Liver (tissue), 3 donors: ENCODE data around the gene ADAMTS6.

Source experiments
- ATF3 ChIP-seq: IDR thresholded peaks from 2 replicates; pipeline ENCODE4 v1.6.1; 2016; ENCODE audit warnings: antibody characterized with exemption
- CTCF ChIP-seq: fragments of 150-350 bp; IDR thresholded peaks from 2 replicates; pipeline ENCODE4 v1.5.1; 2017; ENCODE audit warnings: improper control_type of control experiment, low read depth, low read length; ENCODE audit not compliant: missing input control
- EGR1 ChIP-seq, 2 donors: IDR thresholded peaks; 2 replicates each; pipeline ENCODE4 v1.6.1; 2016 to 2018; ENCODE audit warnings: antibody characterized with exemption in 2 of 2, low read depth in 2 of 2
- GABPA ChIP-seq, 2 donors: IDR thresholded peaks in 1 of 2; conservative IDR thresholded peaks in 1 of 2; 2 replicates each; pipeline ENCODE4 v1.6.1; 2016; ENCODE audit warnings: antibody characterized with exemption in 2 of 2, mild to moderate bottlenecking in 1 of 2, moderate library complexity in 1 of 2
- HNF4A ChIP-seq, 2 donors: conservative IDR thresholded peaks; 2 replicates each; pipeline ENCODE4 v1.6.1; 2016; ENCODE audit warnings: antibody characterized with exemption in 2 of 2, mild to moderate bottlenecking in 2 of 2
- JUND ChIP-seq, 2 donors: IDR thresholded peaks; 2 replicates each; pipeline ENCODE4 v1.6.1; 2016; ENCODE audit warnings: antibody characterized with exemption in 2 of 2
- MAX ChIP-seq: IDR thresholded peaks from 2 replicates; pipeline ENCODE4 v1.6.1; 2016; ENCODE audit warnings: antibody characterized with exemption
- RAD21 ChIP-seq, 2 donors: IDR thresholded peaks; 2 replicates each; pipeline ENCODE4 v1.6.1; 2016; ENCODE audit warnings: antibody characterized with exemption in 2 of 2, mild to moderate bottlenecking in 2 of 2
- REST ChIP-seq: IDR thresholded peaks from 2 replicates; pipeline ENCODE4 v1.6.1; 2016; ENCODE audit warnings: antibody characterized with exemption, mild to moderate bottlenecking
- SP1 ChIP-seq: IDR thresholded peaks from 2 replicates; pipeline ENCODE4 v1.6.1; 2018; ENCODE audit warnings: antibody characterized with exemption, mild to moderate bottlenecking
- TAF1 ChIP-seq: conservative IDR thresholded peaks from 2 replicates; pipeline ENCODE4 v1.6.1; 2016; ENCODE audit warnings: antibody characterized with exemption, mild to moderate bottlenecking
- YY1 ChIP-seq: IDR thresholded peaks from 2 replicates; pipeline ENCODE4 v1.6.1; 2016; ENCODE audit warnings: antibody characterized with exemption, mild to moderate bottlenecking
- donor health status: healthy.
- donor health status: healthy.

GRCh38 chr5:65126542-65127069 is 355.1 kb downstream of the ADAMTS6 start:
- TF ChIP-seq CTCF (no peak), JUND (IDR thresholded peaks at IDR 0.05) (no peak), YY1 (no peak), REST (no peak), RAD21 (IDR thresholded peaks at IDR 0.05) (no peak), MAX (no peak), ATF3 (no peak), SP1 (no peak), TAF1 (no peak), EGR1 (IDR thresholded peaks at IDR 0.05; ENCODE audit: low read depth in 2 of 2) (no peak), HNF4A (conservative IDR thresholded peaks at IDR 0.05) (no peak), GABPA (IDR thresholded peaks at IDR 0.05 in 1 of 2, conservative IDR thresholded peaks at IDR 0.05 in 1 of 2) (no peak)
